ENCODE measurements around the gene DNAH17. TPM values are rescaled to one million over a fixed set of nuclear protein-coding genes. Genes with fewer than 3 reads are reported as not detected.

The DNAH17 gene
- total RNA-seq, 1 experiment from 2014 or later: 0.76 TPM

- Histone ChIP-seq H3K27me3 (ENCODE audit: insufficient read depth, low read depth) (no peaks in the 10 kb centered on the region), H3K79me2 (ENCODE audit: low read depth) (no peaks in the 10 kb centered on the region), H3K4me2 (no peak overlapping the region), H3K4me1 (replicated peaks; ENCODE audit: insufficient read depth) (no peaks in the 10 kb centered on the region), H3F3A (ENCODE audit: insufficient read depth, low read depth) (no peaks in the 10 kb centered on the region), H3K27ac (no peak overlapping the region), H2AFZ (no peak overlapping the region), H4K20me1 (ENCODE audit: insufficient read depth) (no peaks in the 10 kb centered on the region), H3K9me3 (ENCODE audit: insufficient read depth, low read depth) (no peaks in the 10 kb centered on the region), H3K36me3 (ENCODE audit: low read depth) (no peaks in the 10 kb centered on the region), H3K4me3 (no peak overlapping the region), H3K9me2 (ENCODE audit: insufficient read depth) (no peaks in the 10 kb centered on the region)
- intact Hi-C loops (cut with micrococcal nuclease; ENCODE audit: unreplicated experiment): no loop called here
- no TSS peak for BruUV-seq (replicated peaks)
- POLR2A ChIA-PET (ENCODE audit: unreplicated experiment): interaction anchor here (0.7 kb wide), 1 partner anchor 788 kb away, joined by 9 read pairs; no protein-coding TSS in a partner anchor
- DNase-seq: no peak
- no peak for TF ChIP-seq EZH2 (IDR thresholded peaks at IDR 0.05; ENCODE audit: low read depth)
- TF ChIP-seq, protein P1, sequence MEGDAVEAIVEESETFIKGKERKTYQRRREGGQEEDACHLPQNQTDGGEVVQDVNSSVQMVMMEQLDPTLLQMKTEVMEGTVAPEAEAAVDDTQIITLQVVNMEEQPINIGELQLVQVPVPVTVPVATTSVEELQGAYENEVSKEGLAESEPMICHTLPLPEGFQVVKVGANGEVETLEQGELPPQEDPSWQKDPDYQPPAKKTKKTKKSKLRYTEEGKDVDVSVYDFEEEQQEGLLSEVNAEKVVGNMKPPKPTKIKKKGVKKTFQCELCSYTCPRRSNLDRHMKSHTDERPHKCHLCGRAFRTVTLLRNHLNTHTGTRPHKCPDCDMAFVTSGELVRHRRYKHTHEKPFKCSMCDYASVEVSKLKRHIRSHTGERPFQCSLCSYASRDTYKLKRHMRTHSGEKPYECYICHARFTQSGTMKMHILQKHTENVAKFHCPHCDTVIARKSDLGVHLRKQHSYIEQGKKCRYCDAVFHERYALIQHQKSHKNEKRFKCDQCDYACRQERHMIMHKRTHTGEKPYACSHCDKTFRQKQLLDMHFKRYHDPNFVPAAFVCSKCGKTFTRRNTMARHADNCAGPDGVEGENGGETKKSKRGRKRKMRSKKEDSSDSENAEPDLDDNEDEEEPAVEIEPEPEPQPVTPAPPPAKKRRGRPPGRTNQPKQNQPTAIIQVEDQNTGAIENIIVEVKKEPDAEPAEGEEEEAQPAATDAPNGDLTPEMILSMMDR (conservative IDR thresholded peaks at IDR 0.05): no peak
- CTCF ChIA-PET: interaction anchor here (0.6 kb wide), 1 partner anchor 257 kb away, joined by 8 read pairs; no protein-coding TSS in a partner anchor
Measured at GRCh38 chr17:78428836-78429617, 148.2 kb downstream of the DNAH17 start.

DNA sequence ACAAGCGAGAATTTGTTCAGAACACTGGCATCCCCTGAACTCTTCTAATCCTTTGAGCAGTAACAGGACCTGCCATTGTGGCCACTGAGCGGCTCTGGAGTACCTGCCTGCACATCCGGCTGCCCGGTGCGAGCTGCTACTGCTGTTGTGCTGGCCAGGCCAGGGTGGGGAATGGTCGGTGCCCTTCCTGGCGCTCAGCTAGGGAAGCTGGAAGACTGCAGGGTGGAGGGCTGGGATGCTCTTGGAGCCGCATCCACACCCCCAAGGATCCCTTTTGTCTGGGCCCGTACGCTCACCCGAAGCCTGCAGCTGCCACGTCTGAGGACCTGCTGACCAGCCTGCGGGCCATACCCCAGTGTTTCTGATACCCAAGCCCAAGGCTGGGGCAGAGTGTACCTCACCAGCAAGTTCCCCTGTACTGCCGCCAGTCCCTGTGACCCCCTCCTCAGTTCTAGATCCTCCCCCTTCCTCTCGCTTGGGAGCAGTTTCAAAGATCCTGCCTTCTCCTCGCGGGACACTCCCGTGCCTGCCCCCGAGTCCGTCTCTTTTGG lies 149.1 kb downstream of the DNAH17 start:
- no peaks in the 10 kb centered on the region for H4K20me1 ChIP-seq (ENCODE audit: insufficient read depth)
- ChIA-PET CTCF (no interaction called here), POLR2A (ENCODE audit: unreplicated experiment) (no interaction called here)
- no peak overlapping the region for H3K4me2 ChIP-seq
- no peaks in the 10 kb centered on the region for H3K79me2 ChIP-seq (ENCODE audit: low read depth)
- H3K27me3 ChIP-seq (ENCODE audit: insufficient read depth, low read depth): no peaks in the 10 kb centered on the region
- no peaks in the 10 kb centered on the region for H3K4me1 ChIP-seq (replicated peaks; ENCODE audit: insufficient read depth)
- no peak overlapping the region for H2AFZ ChIP-seq
- H3K36me3 ChIP-seq (ENCODE audit: low read depth): no peaks in the 10 kb centered on the region
- no peaks in the 10 kb centered on the region for H3K9me3 ChIP-seq (ENCODE audit: insufficient read depth, low read depth)
- no TSS peak for BruUV-seq (replicated peaks)
- H3K27ac ChIP-seq: no peak overlapping the region
- TF ChIP-seq EZH2 (IDR thresholded peaks at IDR 0.05; ENCODE audit: low read depth): no peak
- TF ChIP-seq, protein P1 (conservative IDR thresholded peaks at IDR 0.05): no peak
- H3K9me2 ChIP-seq (ENCODE audit: insufficient read depth): no peaks in the 10 kb centered on the region
- no peak for DNase-seq
- H3F3A ChIP-seq (ENCODE audit: insufficient read depth, low read depth): no peaks in the 10 kb centered on the region
- intact Hi-C loops (cut with micrococcal nuclease; ENCODE audit: unreplicated experiment): no loop called here
- no peak overlapping the region for H3K4me3 ChIP-seq

DNA sequence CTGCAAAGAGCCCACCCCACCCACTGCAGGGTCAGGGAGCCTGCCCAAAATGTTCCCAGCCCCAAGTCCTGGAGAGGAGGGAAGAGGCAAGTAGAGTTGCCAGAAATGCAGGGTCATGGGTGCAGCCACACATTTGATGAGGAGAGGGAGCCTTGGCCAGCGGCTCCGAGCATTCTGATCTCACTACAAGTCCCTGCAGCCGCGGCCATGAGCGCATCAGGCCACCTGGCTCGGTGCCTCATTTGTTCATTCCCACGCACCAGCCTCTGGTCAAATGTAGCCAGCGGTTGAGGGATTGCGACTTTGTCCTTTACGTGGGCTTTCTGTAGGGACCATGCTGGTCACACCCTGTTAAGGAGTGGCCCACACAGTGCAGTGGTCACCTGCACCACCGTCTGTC lies 150.1 kb downstream of the DNAH17 start:
- Histone ChIP-seq H3K4me3 (no peak overlapping the region), H3K79me2 (ENCODE audit: low read depth) (no peaks in the 10 kb centered on the region), H3K27me3 (ENCODE audit: insufficient read depth, low read depth) (no peaks in the 10 kb centered on the region), H3K9me2 (ENCODE audit: insufficient read depth) (no peaks in the 10 kb centered on the region), H3K4me1 (replicated peaks; ENCODE audit: insufficient read depth) (no peaks in the 10 kb centered on the region), H3K27ac (no peak overlapping the region), H2AFZ (no peak overlapping the region), H4K20me1 (ENCODE audit: insufficient read depth) (no peaks in the 10 kb centered on the region), H3K9me3 (ENCODE audit: insufficient read depth, low read depth) (no peaks in the 10 kb centered on the region), H3K36me3 (ENCODE audit: low read depth) (no peaks in the 10 kb centered on the region), H3F3A (ENCODE audit: insufficient read depth, low read depth) (no peaks in the 10 kb centered on the region), H3K4me2 (no peak overlapping the region)
- DNase-seq: no peak
- ChIA-PET POLR2A (ENCODE audit: unreplicated experiment) (no interaction called here), CTCF (no interaction called here)
- TF ChIP-seq, protein P1 (conservative IDR thresholded peaks at IDR 0.05): no peak
- TF ChIP-seq EZH2 (IDR thresholded peaks at IDR 0.05; ENCODE audit: low read depth): no peak
- intact Hi-C loops (cut with micrococcal nuclease; ENCODE audit: unreplicated experiment): no loop called here
- no TSS peak for BruUV-seq (replicated peaks)
